Epithelial cell of esophagus (primary cell): ENCODE data around the gene RFWD3.

Experiments
- DNase-seq: peaks from one replicate; pipeline ENCODE4 v3.0.0; 2010; ENCODE audit warnings: low read depth
- H3K4me3 ChIP-seq: 2 replicates; pipeline ENCODE4 v1.5.1; 2011; ENCODE audit warnings: mild to moderate bottlenecking, low read length, control low read depth
- TF ChIP-seq, protein P1 (sequence below): IDR thresholded peaks from 2 replicates; pipeline ENCODE4 v1.5.1; 2011; ENCODE audit warnings: low read depth, mild to moderate bottlenecking, low read length, control low read depth, inconsistent platforms; ENCODE audit not compliant: insufficient read depth; ENCODE audit errors: missing control alignments

The RFWD3 gene

DNA sequence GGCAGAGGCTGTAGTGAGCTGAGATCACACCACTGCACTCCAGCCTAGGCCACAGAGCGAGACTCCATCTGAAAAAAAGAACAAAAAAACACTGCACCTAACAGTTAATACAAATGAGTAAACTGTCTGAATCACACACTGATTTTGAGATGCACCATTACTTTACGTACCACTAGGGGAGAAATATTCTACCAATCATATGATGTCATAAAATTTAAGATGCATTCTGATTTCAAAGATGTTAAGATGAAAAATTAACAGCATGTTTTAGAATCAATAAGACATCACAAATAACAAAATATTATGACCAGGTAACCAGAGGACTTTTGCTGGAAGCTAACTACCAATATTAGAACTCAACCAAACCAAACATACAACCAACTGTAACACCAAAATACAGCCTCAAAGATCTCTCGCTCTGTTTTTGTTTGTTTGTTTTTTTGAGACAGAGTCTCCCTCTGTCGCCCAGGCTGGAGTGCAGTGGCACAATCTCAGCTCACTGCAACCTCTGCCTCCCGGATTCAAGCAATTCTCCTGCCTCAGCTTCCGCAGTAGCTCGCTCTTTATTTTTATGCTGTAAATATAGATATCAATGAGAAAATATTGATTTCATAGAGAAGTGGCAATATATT is 91.4 kb downstream of the RFWD3 start:
- no peak for DNase-seq
- TF ChIP-seq, protein P1, sequence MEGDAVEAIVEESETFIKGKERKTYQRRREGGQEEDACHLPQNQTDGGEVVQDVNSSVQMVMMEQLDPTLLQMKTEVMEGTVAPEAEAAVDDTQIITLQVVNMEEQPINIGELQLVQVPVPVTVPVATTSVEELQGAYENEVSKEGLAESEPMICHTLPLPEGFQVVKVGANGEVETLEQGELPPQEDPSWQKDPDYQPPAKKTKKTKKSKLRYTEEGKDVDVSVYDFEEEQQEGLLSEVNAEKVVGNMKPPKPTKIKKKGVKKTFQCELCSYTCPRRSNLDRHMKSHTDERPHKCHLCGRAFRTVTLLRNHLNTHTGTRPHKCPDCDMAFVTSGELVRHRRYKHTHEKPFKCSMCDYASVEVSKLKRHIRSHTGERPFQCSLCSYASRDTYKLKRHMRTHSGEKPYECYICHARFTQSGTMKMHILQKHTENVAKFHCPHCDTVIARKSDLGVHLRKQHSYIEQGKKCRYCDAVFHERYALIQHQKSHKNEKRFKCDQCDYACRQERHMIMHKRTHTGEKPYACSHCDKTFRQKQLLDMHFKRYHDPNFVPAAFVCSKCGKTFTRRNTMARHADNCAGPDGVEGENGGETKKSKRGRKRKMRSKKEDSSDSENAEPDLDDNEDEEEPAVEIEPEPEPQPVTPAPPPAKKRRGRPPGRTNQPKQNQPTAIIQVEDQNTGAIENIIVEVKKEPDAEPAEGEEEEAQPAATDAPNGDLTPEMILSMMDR = no peak

DNA sequence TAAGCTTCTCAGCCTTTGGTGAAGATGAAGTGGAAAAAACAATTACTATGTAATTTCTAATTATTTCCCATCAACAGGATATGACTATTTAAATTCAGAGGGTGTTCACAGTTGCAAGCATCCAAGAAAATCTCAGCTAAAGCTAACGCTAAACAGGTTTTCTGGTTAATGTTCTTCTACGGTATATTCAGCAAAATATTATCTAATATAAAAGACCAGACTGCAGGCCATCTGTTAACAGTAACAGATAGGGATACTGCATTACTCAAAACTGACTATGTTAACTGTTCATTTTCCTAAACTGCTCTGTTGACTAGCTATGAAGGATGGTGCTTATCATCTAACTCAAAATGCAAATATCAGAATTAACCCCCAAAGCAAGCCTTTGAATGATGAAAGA is 92.5 kb downstream of the RFWD3 start:
- TF ChIP-seq, protein P1 = no peak
- DNase-seq = no peak
- no peak overlapping the region for H3K4me3 ChIP-seq

More for the DNA sequence above, 91.4 kb downstream of the RFWD3 start:
- H3K4me3 ChIP-seq = no peak overlapping the region

DNA sequence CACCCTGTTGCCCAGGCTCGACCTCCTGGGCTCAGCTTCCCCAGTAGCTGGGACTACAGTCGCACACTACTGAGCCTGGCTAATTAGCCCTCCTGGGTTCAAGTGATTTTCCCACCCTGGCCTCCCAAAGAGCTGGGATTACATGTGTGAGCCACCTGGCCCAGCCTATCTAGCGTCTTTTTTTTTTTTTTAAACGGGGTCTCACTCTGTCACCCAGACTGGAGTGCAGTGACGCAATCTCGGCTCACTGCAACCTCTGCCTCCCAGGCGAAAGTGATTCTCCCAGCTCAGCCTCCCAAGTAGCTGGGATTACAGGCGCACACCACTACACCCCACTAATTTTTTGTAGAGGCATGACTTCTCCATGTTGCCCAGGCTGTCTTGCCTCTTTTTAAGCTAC is 93.1 kb downstream of the RFWD3 start:
- TF ChIP-seq, protein P1 = no peak
- DNase-seq = no peak
- H3K4me3 ChIP-seq = no peak overlapping the region
